ENCODE results near the gene HPGD.

DNA sequence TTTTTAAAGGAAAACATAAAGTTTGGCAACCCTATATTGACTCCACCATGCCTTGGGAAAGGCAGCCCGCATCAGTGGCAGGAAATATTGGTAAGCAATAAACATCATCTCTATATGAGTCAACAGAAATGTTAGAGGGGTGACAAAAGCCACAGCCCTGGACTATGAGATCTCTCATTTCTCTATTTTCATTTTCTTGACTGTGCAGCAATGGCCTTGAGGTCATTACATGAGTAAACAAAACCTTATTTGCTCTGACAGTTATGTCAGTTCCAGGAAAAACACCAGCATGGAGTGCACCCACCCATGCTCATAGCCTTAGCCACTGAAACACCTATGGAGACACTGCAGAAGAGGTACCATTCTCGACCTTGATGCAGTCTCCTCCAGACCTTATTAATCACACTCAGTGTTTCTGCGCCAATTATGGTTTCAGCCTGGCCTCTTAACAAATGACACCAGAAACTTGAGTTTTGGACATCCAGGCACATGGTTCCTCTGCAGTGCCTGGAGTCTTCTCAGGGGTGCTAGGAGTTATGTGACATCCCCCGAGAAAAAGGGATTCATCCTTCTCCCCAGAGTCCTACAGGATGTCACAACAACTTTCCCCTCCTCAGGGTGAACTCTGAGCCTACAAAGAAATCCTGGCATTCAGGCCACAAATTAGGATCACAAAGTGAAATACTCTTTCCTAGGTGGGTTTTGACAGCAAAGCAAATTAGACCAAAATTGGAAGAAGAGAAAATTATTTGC, 16.0 kb upstream of the HPGD start:
- TF ChIP-seq EZH2 (IDR thresholded peaks at IDR 0.05): no peak
- TF ChIP-seq, protein P1, sequence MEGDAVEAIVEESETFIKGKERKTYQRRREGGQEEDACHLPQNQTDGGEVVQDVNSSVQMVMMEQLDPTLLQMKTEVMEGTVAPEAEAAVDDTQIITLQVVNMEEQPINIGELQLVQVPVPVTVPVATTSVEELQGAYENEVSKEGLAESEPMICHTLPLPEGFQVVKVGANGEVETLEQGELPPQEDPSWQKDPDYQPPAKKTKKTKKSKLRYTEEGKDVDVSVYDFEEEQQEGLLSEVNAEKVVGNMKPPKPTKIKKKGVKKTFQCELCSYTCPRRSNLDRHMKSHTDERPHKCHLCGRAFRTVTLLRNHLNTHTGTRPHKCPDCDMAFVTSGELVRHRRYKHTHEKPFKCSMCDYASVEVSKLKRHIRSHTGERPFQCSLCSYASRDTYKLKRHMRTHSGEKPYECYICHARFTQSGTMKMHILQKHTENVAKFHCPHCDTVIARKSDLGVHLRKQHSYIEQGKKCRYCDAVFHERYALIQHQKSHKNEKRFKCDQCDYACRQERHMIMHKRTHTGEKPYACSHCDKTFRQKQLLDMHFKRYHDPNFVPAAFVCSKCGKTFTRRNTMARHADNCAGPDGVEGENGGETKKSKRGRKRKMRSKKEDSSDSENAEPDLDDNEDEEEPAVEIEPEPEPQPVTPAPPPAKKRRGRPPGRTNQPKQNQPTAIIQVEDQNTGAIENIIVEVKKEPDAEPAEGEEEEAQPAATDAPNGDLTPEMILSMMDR (IDR thresholded peaks at IDR 0.05 in 2 of 3, conservative IDR thresholded peaks at IDR 0.05 in 1 of 3; ENCODE audit: borderline replicate concordance in 1 of 3, insufficient read depth in 1 of 3, low read depth in 2 of 3, low read length in 2 of 3): no peak
- TF ChIP-seq EZH2phosphoT487 (IDR thresholded peaks at IDR 0.05; ENCODE audit: borderline replicate concordance): no peak
- no peak for TF ChIP-seq CEBPB (IDR thresholded peaks at IDR 0.05; ENCODE audit: low read depth)

Data from HCT116 (cell line).